Stimulated activated CD8-positive, alpha-beta memory T cell treated with anti-CD3 and anti-CD28 coated beads, Interleukin-7, amount 100 ng/mL, for 48 hours (primary cell): ENCODE results near the gene TNRC6C.
A peak's percentile ranks its signal among the peaks of the same experiment; 100 is the strongest.

Experiments
- DNase-seq, 2 donors: peaks; one replicate each; pipeline ENCODE4 v3.0.0-alpha.2; 2020; ENCODE audit warnings: low read depth in 1 of 2; ENCODE audit errors: extremely low read depth in 1 of 2

TNRC6C gene

GRCh38 chr17:78122216-78122930 is 163.9 kb downstream of the TNRC6C start:
- no peak for DNase-seq

DNA sequence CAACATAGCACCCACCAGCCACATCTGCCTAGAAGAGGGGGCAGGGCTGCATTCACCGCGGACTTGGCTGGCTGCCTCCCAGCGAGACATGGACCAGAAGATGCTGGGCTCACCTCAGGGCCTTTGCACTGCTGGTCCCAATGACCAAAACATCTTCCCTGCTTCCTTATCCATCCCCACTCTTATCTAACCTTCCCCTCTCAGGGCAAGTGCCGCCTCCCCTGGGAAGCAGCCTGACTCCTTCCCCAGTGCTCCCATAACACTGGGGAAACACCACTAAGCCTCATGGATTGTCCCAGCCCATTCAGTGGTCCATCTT is 164.4 kb downstream of the TNRC6C start:
- DNase-seq: no peak

DNA sequence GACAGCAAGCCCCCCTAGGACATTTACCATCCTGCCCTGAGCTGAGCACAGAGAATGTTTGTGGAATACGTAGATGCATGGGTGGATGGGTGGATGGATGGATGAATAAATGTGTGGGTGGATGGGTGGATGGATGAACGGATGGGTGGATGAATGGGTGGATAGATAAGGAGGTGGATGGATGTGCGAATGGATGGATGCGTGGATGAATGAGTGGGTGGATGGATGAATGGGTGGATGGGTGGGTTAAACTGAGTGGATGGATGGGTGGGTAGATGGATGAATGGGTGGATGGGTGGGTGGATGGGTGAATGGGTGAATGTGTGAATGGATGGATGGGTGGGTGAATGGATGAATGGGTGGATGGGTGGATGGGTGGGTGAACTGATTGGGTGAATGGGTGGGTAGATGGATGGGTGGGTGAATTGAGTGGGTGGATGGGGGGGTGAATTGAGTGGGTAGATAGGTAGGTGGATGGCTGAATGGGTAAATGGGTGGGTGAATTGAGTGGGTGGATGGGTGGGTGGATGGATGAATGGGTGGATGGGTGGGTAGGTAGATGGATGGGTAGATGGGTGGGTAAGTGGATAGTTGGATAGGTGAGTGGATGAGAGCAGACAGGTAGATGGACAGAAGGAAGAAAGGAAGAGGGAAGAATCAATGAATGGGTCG is 164.9 kb downstream of the TNRC6C start:
- DNase-seq: no peak

GRCh38 chr17:78124081-78124835 is 165.8 kb downstream of the TNRC6C start:
- DNase-seq: no peak

GRCh38 chr17:78124836-78125137 is 166.3 kb downstream of the TNRC6C start:
- DNase-seq: no peak

DNA sequence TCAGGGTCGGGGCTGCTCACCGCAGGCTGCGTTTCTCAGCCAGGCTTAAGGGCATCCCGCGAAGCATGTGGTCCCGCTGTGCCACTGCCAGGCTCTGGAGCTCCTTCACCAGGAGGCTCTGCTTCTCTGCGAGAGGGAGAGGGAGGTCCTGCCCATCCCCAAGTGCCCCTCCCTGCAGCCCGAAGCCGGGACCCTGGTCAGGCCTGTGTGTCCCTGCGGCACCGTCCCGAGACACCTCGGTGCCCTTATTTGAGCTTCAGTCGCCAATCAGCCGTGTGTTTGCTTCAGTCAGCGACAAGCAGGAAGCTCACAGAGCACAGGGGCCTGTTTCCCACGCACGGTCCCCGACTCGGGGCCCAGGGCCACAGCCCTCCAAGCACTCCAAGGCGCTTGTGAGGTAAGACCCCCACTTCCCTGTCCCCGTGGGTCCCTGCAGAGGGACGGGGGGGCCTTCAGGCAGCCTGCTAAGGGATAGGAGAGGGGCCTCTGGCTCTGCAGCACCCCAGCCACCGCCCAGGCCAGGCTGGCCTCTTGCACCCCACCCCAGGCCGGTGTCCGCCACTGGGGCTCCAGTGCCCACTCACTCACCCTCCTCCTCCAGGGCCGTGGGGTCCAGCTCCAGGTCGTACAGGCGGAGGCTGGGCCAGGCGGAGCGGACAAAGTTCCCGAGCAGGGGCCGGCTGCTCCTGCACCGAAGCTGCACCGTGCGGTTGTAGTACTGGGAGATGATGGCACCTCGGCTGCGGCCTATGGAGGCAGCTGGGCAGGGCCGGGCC is 166.8 kb downstream of the TNRC6C start:
- no peak for DNase-seq

DNA sequence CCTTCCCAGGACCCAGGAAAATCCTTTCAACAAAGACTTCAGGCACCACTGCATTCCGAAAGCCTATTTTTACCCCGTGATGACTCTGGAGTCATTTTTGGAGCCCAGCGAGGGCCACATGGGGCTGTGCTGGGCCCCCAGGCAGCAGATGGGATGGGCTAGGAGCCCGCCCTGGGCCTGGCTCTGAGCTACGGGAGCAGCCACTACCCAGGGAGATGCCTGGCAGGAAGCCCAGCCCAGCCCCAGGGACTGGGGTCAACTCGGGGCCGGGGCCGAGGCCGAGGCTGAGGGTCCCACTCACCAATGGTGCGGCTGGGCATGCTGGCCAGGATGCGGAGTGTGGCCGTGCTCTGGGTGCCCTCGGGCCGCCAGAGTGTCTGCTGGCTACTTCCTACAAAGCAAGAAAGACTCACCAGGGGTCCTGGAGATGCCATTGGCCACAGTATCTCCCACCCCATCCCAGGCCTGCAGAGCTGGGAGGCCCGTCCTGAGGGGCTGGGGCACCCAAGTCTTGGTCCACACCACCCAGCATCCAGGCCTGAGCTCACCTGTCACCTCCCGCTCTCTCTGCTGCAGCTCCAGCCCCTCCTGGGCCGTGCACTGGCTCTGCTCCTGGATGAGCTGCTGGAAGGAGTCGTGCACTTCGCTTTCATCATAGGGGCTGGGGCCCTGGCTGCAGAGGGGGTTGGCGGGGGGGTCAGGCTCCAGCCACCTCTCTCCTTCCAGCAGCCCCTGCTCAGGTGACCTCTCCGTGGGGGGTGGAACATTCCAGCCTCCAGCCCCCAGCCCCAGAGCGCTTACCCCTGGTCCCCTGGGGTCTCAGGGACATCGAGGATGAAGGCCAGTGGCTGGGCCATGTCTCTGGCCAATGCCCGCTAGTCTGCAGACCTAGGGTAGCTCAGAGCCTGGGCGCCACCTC is 167.7 kb downstream of the TNRC6C start:
- no peak for DNase-seq

GRCh38 chr17:78126895-78127238 is 168.4 kb downstream of the TNRC6C start:
- no peak for DNase-seq

DNA sequence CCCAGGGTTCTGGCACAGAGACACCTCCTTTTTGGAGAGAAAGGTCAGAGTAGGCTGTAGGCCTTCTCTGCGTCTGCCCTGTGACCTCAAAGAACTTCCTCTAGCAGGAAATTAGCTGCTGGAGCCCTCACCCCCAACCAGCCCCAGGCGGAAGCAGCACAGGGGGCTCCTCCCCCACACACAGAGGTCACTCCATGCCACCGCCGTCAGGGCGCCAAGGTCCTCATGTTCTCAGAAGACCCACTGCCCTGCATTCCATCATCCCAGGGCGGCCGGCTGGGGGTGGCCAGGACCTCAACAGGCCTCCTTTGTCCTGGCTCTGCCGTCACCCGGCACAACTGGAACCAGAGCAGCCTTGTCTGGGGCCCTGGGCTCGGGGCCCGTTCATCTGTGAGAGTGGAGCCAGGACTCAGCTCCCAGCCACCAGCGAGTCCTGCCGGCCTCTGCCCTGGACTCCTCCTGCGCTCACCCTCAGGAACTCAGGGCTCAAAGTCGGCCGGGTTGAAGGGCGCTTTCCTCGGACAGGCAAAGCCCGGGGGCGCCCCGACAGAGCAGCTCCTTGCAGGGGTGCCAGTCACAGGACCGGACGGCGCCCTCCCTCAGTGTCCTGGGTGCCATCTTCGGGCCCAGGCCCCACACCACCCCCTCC is 168.9 kb downstream of the TNRC6C start:
- DNase-seq: peak in 1 of 2 donors; percentile 61

DNA sequence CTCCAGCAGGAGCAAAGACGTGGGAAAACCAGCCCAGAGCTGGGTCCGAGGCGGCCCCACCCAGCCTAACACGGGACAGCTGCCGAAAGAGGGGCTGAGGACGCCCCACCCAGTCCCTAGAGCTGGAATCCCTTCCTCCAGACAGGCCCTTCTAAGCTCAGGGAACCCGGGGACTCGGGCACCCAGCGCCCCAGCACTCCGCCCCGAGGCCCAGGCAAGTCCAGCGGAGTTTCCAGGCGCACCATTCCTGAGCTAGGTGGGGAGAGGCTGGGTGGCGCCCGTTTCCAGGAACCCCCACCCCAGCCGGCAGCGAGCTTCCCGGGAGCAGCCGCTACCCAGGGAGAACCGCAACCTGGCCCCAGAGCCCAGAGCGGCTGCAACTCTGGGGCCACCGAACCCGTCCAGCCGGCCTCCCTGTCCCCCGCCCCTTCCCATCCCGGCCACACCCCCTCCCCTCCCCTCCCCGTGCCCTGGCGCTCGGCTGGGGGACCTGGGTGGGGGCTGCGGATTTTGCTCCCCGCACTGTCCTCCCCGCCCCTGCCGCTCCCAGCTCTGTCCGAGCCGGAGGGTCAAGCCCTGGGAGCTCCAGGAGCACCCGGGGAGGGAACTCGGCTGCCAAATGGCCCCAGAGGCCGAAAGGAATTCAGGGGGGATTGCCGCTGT is 169.5 kb downstream of the TNRC6C start:
- DNase-seq: no peak

DNA sequence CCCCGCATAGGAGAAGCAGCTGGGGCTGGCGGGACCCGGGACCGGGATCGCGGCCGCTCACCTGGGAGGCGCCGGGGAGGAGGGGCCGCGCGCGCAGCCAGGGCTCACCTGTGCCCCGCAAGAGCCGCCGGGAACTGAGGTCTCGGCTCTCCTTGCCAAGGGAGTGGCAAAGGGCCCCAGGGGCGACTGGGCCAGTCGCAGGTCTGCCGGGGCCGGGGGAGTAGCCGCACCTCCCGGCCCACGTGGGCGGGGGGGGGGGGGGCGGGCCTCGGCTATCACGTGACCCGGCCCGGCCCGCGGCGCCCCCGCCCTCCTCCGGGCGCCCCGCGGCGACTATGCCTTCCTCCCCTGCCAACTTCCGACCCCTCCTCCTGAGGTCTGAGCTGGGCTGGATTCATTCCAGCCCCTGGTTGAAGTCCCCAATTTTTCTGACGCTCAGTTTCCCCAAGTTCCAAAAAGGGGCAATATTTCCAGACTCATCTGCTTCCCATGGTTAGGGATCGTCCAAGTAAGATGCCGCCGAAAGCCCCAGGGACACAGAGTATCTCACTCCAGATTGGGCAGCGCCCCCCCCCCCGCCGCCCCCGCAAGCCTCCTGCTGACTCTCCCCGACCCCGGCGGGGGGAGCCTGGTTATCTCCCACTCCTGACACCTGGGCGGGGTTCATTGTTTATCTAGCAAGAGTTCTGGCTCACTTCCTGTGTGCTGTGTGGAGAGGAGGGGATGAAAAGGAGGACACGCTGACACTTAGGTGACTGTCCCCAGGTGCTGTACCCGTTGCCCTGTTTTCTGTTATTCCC is 170.2 kb downstream of the TNRC6C start, which contains the start of gene TMC6:
TSS of gene TMC6 (minus strand) at position 205 of the 800 bp plus-strand sequence. CDS start 1,923 bp downstream, outside the sequence.
- DNase-seq: peak in 1 of 2 donors; percentile 56

GRCh38 chr17:78129351-78130089 is 171.0 kb downstream of the TNRC6C start:
- no peak for DNase-seq

- no peak for DNase-seq
These were observed 171.6 kb downstream of the TNRC6C start for GRCh38 chr17:78130090-78130436.

DNA sequence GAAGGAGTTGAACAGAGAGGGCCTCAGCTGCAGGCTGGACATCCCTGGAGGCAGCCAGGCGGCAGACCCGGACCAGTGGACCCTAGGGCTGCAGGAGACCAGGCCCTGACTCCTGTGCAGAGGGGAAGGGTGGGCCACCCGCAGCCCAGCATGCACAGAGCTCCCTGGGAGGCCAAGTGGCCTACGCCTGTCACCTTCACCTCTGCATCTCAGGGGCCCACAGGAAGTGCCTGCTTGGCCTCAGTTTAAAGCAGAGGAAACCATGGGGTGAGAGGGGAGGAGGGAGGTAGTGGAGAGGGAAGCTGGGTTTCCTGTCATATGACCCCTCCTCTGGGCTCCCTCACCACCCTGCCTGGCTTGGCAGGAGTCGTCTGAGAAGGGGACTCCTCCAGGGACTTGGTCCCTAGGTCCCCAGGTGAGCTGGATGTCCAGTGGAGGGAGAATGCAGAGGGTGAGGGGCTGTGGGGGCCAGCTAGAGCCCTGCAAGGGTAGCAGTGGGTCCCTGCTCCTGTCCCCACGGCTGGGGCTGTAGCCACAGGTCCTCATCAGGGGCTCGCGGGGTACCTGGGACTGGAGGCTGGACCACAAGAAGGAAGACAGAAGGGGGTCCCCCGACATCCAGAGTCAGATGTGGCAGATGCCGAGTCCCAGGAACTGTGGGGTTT is 172.1 kb downstream of the TNRC6C start, which contains the start of gene TMC8:
TSS of gene TMC8 (plus strand) at position 335 of the 665 bp plus-strand sequence. CDS start 818 bp downstream, outside the sequence.
- DNase-seq: peak in 1 of 2 donors; percentile 76

DNA sequence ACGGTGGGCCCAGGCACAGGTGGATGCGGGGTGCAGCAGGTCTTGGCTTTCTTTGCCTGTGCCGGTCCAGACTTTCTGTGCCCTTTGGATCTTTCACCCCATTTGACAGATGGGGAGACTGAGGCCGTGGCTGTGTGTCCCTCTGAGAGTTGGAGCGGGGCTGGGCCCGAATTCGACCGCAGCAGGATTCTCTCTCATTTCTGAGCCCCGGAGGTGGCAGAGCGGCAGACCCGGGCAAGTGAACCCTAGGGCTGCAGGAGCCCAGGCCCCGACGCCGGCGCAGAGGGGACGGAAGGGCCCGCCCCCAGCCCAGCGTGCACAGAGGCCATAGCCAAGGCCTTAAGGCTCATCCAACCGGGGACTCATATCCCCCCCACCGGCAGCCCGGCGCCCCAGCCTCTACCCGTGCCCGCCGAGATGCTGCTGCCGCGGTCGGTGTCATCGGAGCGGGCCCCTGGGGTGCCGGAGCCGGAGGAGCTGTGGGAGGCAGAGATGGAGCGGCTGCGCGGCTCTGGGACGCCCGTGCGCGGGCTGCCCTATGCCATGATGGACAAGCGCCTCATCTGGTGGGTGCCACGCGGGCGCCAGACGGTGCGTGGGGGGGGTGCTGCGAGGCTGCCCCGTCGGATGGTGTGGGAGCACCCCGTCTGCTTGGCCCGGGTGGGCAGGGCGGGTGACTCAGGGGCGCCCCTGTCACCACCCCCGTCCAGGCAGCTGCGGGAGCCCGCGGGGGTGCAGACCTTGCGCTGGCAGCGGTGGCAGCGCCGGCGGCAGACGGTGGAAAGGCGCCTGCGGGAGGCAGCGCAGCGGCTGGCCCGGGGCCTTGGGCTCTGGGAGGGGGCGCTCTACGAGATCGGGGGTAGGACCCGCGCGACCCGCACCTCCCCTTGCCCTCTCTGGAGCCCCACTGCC is 172.9 kb downstream of the TNRC6C start:
- no peak for DNase-seq

GRCh38 chr17:78132084-78132676 is 173.7 kb downstream of the TNRC6C start:
- DNase-seq: peak in 1 of 2 donors; percentile 71
